Mesenchymal stem cell (in vitro differentiated cells and primary cell): ENCODE data around the gene ITGB5.

ENCODE experiments used
- DNase-seq: peaks from one replicate; pipeline ENCODE4 v3.0.0-alpha.2; 2013
- H2AFZ ChIP-seq: one replicate; pipeline ENCODE4 v1.6.1; 2013; ENCODE audit warnings: low read depth, mild to moderate bottlenecking, control low read depth, inconsistent platforms, low read length, moderate library complexity
- H2AK5ac ChIP-seq: 2 replicates; pipeline ENCODE4 v1.6.1; 2013; ENCODE audit warnings: low read length, moderate library complexity, mild to moderate bottlenecking, inconsistent platforms; ENCODE audit not compliant: severe bottlenecking
- H2BK120ac ChIP-seq: one replicate; pipeline ENCODE4 v1.6.1; 2013; ENCODE audit warnings: low read depth, mild to moderate bottlenecking, inconsistent platforms, low read length, moderate library complexity
- H2BK12ac ChIP-seq, 2 experiments: one replicate each; pipeline ENCODE4 v1.6.1; 2013; ENCODE audit warnings: inconsistent platforms in 2 of 2, low read length in 2 of 2, mild to moderate bottlenecking in 2 of 2, moderate library complexity in 2 of 2, control low read depth in 1 of 2
- H2BK15ac ChIP-seq: one replicate; pipeline ENCODE4 v1.6.1; 2013; ENCODE audit warnings: mild to moderate bottlenecking, low read depth, inconsistent platforms; ENCODE audit not compliant: poor library complexity, severe bottlenecking
- H2BK5ac ChIP-seq: 2 replicates; pipeline ENCODE4 v1.6.1; 2013; ENCODE audit warnings: low read depth, mild to moderate bottlenecking, low read length, control low read depth, inconsistent platforms; ENCODE audit not compliant: poor library complexity, severe bottlenecking
- H3K14ac ChIP-seq, 2 experiments: one replicate each; pipeline ENCODE4 v1.6.1; 2013; ENCODE audit warnings: inconsistent platforms in 2 of 2, low read length in 2 of 2, control low read depth in 1 of 2, mild to moderate bottlenecking in 1 of 2, moderate library complexity in 1 of 2
- H3K18ac ChIP-seq, 2 experiments: one replicate each; pipeline ENCODE4 v1.6.1; 2013; ENCODE audit warnings: inconsistent platforms in 2 of 2, low read length in 2 of 2, control low read depth in 1 of 2, low read depth in 1 of 2, mild to moderate bottlenecking in 1 of 2
- H3K23ac ChIP-seq, 2 experiments: one replicate each; pipeline ENCODE4 v1.6.1; 2013; ENCODE audit warnings: inconsistent platforms in 2 of 2, low read length in 2 of 2, mild to moderate bottlenecking in 2 of 2, moderate library complexity in 2 of 2, control low read depth in 1 of 2
- H3K27ac ChIP-seq: 2 replicates; pipeline ENCODE4 v1.5.1; 2013; ENCODE audit warnings: mild to moderate bottlenecking, moderate library complexity, low read length, control low read depth, inconsistent platforms; ENCODE audit not compliant: poor library complexity, severe bottlenecking
- H3K27me3 ChIP-seq, 2 experiments: 2 replicates each; pipeline versions ENCODE4 v1.6.1 to v1.7.0; 2013; ENCODE audit warnings: low read length in 2 of 2, mild to moderate bottlenecking in 2 of 2, moderate library complexity in 2 of 2, control low read depth in 1 of 2, inconsistent platforms in 1 of 2; ENCODE audit not compliant: control insufficient read depth in 1 of 2, insufficient read depth in 1 of 2
- H3K36me3 ChIP-seq, 2 experiments: 2 replicates each; pipeline versions ENCODE4 v1.6.1 to v1.7.0; 2013; ENCODE audit warnings: low read length in 2 of 2, control low read depth in 1 of 2, inconsistent platforms in 1 of 2, low read depth in 1 of 2, mild to moderate bottlenecking in 1 of 2; ENCODE audit not compliant: insufficient read depth in 2 of 2, control insufficient read depth in 1 of 2
- H3K4ac ChIP-seq, 2 experiments: one replicate each; pipeline ENCODE4 v1.6.1; 2013; ENCODE audit warnings: inconsistent platforms in 2 of 2, low read length in 2 of 2, mild to moderate bottlenecking in 2 of 2, moderate library complexity in 2 of 2, control low read depth in 1 of 2, low read depth in 1 of 2
- H3K4me1 ChIP-seq: 2 replicates; pipeline ENCODE4 v1.6.1; 2013; ENCODE audit warnings: low read depth, low read length, control low read depth; ENCODE audit not compliant: control insufficient read depth, insufficient read depth
- H3K4me2 ChIP-seq: 2 replicates; pipeline ENCODE4 v1.6.1; 2013; ENCODE audit warnings: low read length, mild to moderate bottlenecking, inconsistent platforms; ENCODE audit not compliant: poor library complexity, severe bottlenecking
- H3K4me3 ChIP-seq, 2 experiments: 2 replicates each; pipeline versions ENCODE4 v1.5.1 to v1.7.0; 2013; ENCODE audit warnings: low read length in 2 of 2, mild to moderate bottlenecking in 2 of 2, control low read depth in 1 of 2, low read depth in 1 of 2; ENCODE audit not compliant: insufficient read depth in 1 of 2
- H3K79me1 ChIP-seq: replicated peaks from 2 replicates; pipeline ENCODE4 v1.6.1; 2013; ENCODE audit warnings: mild to moderate bottlenecking, control low read depth, low read length, inconsistent platforms; ENCODE audit not compliant: poor library complexity, severe bottlenecking
- H3K9ac ChIP-seq: 2 replicates; pipeline ENCODE4 v1.7.0; 2013; ENCODE audit warnings: mild to moderate bottlenecking, low read length, moderate library complexity
- H3K9me3 ChIP-seq: 2 replicates; pipeline ENCODE4 v1.7.0; 2013; ENCODE audit warnings: mild to moderate bottlenecking, low read length; ENCODE audit not compliant: control insufficient read depth
- H4K8ac ChIP-seq: one replicate; pipeline ENCODE4 v1.6.1; 2013; ENCODE audit warnings: inconsistent platforms, mild to moderate bottlenecking, low read length, moderate library complexity
- H4K91ac ChIP-seq: one replicate; pipeline ENCODE4 v1.6.1; 2013; ENCODE audit warnings: mild to moderate bottlenecking, low read length, inconsistent platforms
- WGBS: methylation state at CpG from one replicate; pipeline ENCODE4 v1.1.7; 2013; ENCODE audit warnings: mixed read lengths; 5-methylcytosine and 5-hydroxymethylcytosine counted together

Gene ITGB5

GRCh38 chr3:124775877-124776276 is 111.3 kb downstream of the ITGB5 start:
- Histone ChIP-seq H2AK5ac (peak overlapping the region; percentile 83), H2BK15ac (peak overlapping the region; percentile 55), H3K23ac (peak overlapping the region in 1 of 2 experiments; percentile 34), H3K4ac (peak overlapping the region; percentile 9 to 24), H4K91ac (peak overlapping the region; percentile 73), H2BK120ac (peak overlapping the region; percentile 19), H3K4me3 (no peak overlapping the region), H2BK12ac (peak overlapping the region; percentile 61 to 70), H2AFZ (no peak overlapping the region), H3K4me2 (no peak overlapping the region), H3K27me3 (no peaks in the 10 kb centered on the region), H3K18ac (peak overlapping the region; percentile 25 to 63), H3K27ac (no peak overlapping the region), H3K36me3 (peaks cover 45 to 61% of the 10 kb centered on the region in 2 experiments), H3K9me3 (no peaks in the 10 kb centered on the region), H3K4me1 (peaks cover 49% of the 10 kb centered on the region), H3K79me1 (peaks cover 44% of the 10 kb centered on the region), H2BK5ac (no peak overlapping the region), H4K8ac (peak overlapping the region; percentile 10), H3K14ac (peak overlapping the region in 1 of 2 experiments; percentile 53), H3K9ac (no peak overlapping the region)
- WGBS: 92% methylated on average over 9 of the region's 9 CpGs
- no peak for DNase-seq

GRCh38 chr3:124774841-124775402 is 112.2 kb downstream of the ITGB5 start:
- Histone ChIP-seq H2BK12ac (peak overlapping the region; percentile 85 to 89), H4K8ac (peak overlapping the region; percentile 78), H2BK120ac (peak overlapping the region; percentile 66), H3K9ac (peak overlapping the region; percentile 18), H3K36me3 (peaks cover 48 to 67% of the 10 kb centered on the region in 2 experiments), H3K27ac (peak overlapping the region; percentile 87), H3K4me2 (no peak overlapping the region), H3K27me3 (no peaks in the 10 kb centered on the region), H2BK5ac (no peak overlapping the region), H3K4me3 (no peak overlapping the region), H3K4ac (peak overlapping the region; percentile 17 to 40), H3K4me1 (peaks cover 46% of the 10 kb centered on the region), H3K14ac (peak overlapping the region in 1 of 2 experiments; percentile 56), H3K79me1 (peaks cover 48% of the 10 kb centered on the region), H2AFZ (no peak overlapping the region), H2AK5ac (peak overlapping the region; percentile 86), H4K91ac (peak overlapping the region; percentile 65), H3K9me3 (no peaks in the 10 kb centered on the region), H2BK15ac (peak overlapping the region; percentile 75), H3K18ac (peak overlapping the region; percentile 13 to 94), H3K23ac (no peak overlapping the region)
- DNase-seq: no peak
- WGBS: 83% methylated on average over 7 of the region's 7 CpGs

DNA sequence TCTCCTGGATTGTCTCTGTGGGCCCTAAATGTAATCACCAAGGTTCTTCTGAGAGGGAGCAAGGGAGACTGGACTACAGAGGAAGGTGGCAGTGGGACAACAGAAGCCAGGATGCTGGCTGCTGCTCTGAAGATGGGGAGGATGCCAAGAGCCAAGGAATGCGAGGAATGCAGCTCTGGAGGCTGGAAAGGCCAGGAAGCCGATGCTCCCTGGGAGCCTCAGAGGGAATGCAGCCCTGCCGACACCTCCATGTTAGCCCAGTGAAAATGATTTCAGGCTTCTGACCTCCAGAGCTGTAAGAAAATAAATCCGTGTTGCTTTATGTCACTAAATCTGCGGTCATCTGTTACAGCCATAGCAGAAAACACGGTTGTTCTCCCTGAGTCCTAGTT is 112.8 kb downstream of the ITGB5 start:
- H3K23ac ChIP-seq: no peak overlapping the region
- peak; percentile 53 for DNase-seq
- H3K4ac ChIP-seq: peak overlapping the region in 1 of 2 experiments; percentile 40
- peak overlapping the region; percentile 87 for H3K27ac ChIP-seq
- no peak overlapping the region for H2AFZ ChIP-seq
- H2BK15ac ChIP-seq: peak overlapping the region; percentile 94
- peaks cover 41% of the 10 kb centered on the region for H3K4me1 ChIP-seq
- H2AK5ac ChIP-seq: no peak overlapping the region
- peak overlapping the region; percentile 13 to 94 for H3K18ac ChIP-seq
- peak overlapping the region; percentile 78 for H4K8ac ChIP-seq
- peaks cover 52% of the 10 kb centered on the region for H3K79me1 ChIP-seq
- peak overlapping the region in 1 of 2 experiments; percentile 35 for H3K14ac ChIP-seq
- no peak overlapping the region for H3K4me2 ChIP-seq
- WGBS: 23% methylated on average over 6 of the region's 6 CpGs
- H2BK120ac ChIP-seq: peak overlapping the region; percentile 66
- peak overlapping the region; percentile 85 to 89 for H2BK12ac ChIP-seq
- no peaks in the 10 kb centered on the region for H3K9me3 ChIP-seq
- H3K4me3 ChIP-seq: no peak overlapping the region
- H2BK5ac ChIP-seq: no peak overlapping the region
- no peak overlapping the region for H4K91ac ChIP-seq
- peak overlapping the region; percentile 18 for H3K9ac ChIP-seq
- no peaks in the 10 kb centered on the region for H3K27me3 ChIP-seq
- peaks cover 52 to 73% of the 10 kb centered on the region in 2 experiments for H3K36me3 ChIP-seq

GRCh38 chr3:124773351-124774326 is 113.5 kb downstream of the ITGB5 start:
- peak overlapping the region; percentile 78 for H2BK120ac ChIP-seq
- H3K4me3 ChIP-seq: no peak overlapping the region
- H4K91ac ChIP-seq: peak overlapping the region; percentile 77
- H3K4ac ChIP-seq: peak overlapping the region; percentile 55 to 87
- WGBS: over 99% methylated on average over 16 of the region's 17 CpGs
- peak overlapping the region in 1 of 2 experiments; percentile 61 for H3K14ac ChIP-seq
- peak overlapping the region; percentile 94 for H2BK15ac ChIP-seq
- peak overlapping the region; percentile 92 to 94 for H3K18ac ChIP-seq
- H4K8ac ChIP-seq: peak overlapping the region; percentile 66
- no peak overlapping the region for H3K23ac ChIP-seq
- H3K4me1 ChIP-seq: peaks cover 36% of the 10 kb centered on the region
- no peak for DNase-seq
- no peaks in the 10 kb centered on the region for H3K27me3 ChIP-seq
- peaks cover 51% of the 10 kb centered on the region for H3K79me1 ChIP-seq
- no peaks in the 10 kb centered on the region for H3K9me3 ChIP-seq
- peak overlapping the region; percentile 100 for H2AK5ac ChIP-seq
- H2BK12ac ChIP-seq: peak overlapping the region; percentile 76 to 91
- H3K27ac ChIP-seq: peak overlapping the region; percentile 66
- no peak overlapping the region for H2BK5ac ChIP-seq
- H2AFZ ChIP-seq: no peak overlapping the region
- H3K9ac ChIP-seq: peak overlapping the region; percentile 18
- peaks cover 51 to 73% of the 10 kb centered on the region in 2 experiments for H3K36me3 ChIP-seq
- no peak overlapping the region for H3K4me2 ChIP-seq
